PFSK-1 (cell line): ENCODE measurements around the gene BNC2.
A peak's percentile ranks its signal among the peaks of the same experiment; 100 is the strongest.

ENCODE experiments used
- FOXP2 ChIP-seq: optimal IDR thresholded peaks from 2 replicates; pipeline ENCODE3; 2011; ENCODE audit warnings: borderline replicate concordance, control low read depth, inconsistent platforms; ENCODE audit not compliant: insufficient read depth; ENCODE audit errors: extremely low read length, extremely low read depth
- POLR2AphosphoS5 ChIP-seq: IDR thresholded peaks from 2 replicates; pipeline ENCODE4 v1.6.1; 2012; ENCODE audit warnings: low read depth, mild to moderate bottlenecking, control low read depth, low read length, moderate library complexity
- REST ChIP-seq, 2 experiments: IDR thresholded peaks; 2 replicates each; pipeline versions ENCODE4 v1.6.1 to v1.8.0; 2011 to 2012; ENCODE audit warnings: low read depth in 2 of 2, low read length in 2 of 2, control low read depth in 1 of 2, inconsistent platforms in 1 of 2, mild to moderate bottlenecking in 1 of 2, moderate library complexity in 1 of 2; ENCODE audit not compliant: insufficient read depth in 1 of 2
- SIN3A ChIP-seq: IDR thresholded peaks from 2 replicates; pipeline ENCODE4 v1.6.1; 2012; ENCODE audit warnings: mild to moderate bottlenecking, low read length, moderate library complexity, borderline replicate concordance; ENCODE audit not compliant: insufficient read depth
- TAF1 ChIP-seq: IDR thresholded peaks from 2 replicates; pipeline ENCODE4 v1.6.1; 2012; ENCODE audit warnings: low read length, control low read depth, borderline replicate concordance; ENCODE audit not compliant: insufficient read depth

- TF ChIP-seq POLR2AphosphoS5 (0 out of 2 replicates have a peak, but pooled peaks have one; percentile 45), REST (IDR thresholded peaks at IDR 0.05; ENCODE audit: insufficient read depth in 1 of 2, low read depth in 2 of 2, low read length in 2 of 2) (0 out of 4 replicates have a peak, but pooled peaks of 1 of the 2 experiments have one; percentile 17), TAF1 (no peak), SIN3A (peak; percentile 93; the same call in 1 of the 2 replicates), FOXP2 (no peak)
These were observed 242.5 kb downstream of the BNC2 start for GRCh38 chr9:16627967-16628366.
